Measurements from ENCODE around the gene CSF2RB. TPM values are rescaled to one million over a fixed set of nuclear protein-coding genes. Genes with fewer than 3 reads are reported as not detected.

The CSF2RB gene
- total and polyA plus RNA-seq, 11 donors, result 0.69 to 39.4 (median 2.3) TPM

DNA sequence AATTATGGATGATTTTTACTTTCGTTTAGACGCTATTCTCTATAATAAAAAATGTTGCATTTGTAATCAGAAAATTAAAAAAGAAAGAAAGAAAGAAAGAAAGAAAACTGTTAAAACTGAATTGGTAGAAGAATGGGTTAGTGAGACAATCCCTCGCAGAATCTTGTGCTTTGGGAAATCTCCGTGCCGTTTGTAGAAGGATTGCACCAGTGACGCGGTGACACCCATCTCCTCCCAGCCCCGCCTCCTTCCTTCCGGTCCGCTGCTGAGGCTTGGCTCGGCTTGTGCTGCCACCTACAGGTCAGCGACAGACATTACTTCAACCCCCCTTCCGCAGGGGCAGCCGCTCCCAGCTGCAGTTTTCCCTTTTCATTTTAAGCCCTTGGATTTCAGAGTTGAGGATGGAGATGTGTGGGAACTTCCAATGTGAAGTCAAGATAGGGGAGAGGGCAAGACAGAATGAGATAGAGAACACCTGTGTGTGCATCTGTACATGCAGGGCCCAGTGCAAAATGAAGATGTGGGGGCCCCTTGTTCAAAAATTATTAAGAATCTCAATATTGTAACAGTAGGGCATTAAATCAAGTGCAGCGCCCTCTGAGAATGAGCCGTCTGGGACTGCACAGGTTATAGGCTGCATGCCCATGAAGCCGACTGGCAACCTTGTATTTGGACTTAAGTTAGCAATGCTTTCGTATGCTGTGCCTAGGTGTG lies 64.7 kb downstream of the CSF2RB start:
- Histone ChIP-seq H3K36me3 (no peaks in the 10 kb centered on the region), H3K27ac (peak overlapping the region in 3 of 12 donors; percentile 22 to 28 (median 25)), H3K4me3 (peak overlapping the region in 11 of 12 donors; percentile 22 to 57 (median 48)), H3K4me1 (peaks cover 0 to 9% (median 3%) of the 10 kb centered on the region in 12 donors), H3K27me3 (peaks cover 0 to 12% (median 4%) of the 10 kb centered on the region in 9 donors), H3K9me3 (no peaks in the 10 kb centered on the region)
- TF ChIP-seq, protein P1, sequence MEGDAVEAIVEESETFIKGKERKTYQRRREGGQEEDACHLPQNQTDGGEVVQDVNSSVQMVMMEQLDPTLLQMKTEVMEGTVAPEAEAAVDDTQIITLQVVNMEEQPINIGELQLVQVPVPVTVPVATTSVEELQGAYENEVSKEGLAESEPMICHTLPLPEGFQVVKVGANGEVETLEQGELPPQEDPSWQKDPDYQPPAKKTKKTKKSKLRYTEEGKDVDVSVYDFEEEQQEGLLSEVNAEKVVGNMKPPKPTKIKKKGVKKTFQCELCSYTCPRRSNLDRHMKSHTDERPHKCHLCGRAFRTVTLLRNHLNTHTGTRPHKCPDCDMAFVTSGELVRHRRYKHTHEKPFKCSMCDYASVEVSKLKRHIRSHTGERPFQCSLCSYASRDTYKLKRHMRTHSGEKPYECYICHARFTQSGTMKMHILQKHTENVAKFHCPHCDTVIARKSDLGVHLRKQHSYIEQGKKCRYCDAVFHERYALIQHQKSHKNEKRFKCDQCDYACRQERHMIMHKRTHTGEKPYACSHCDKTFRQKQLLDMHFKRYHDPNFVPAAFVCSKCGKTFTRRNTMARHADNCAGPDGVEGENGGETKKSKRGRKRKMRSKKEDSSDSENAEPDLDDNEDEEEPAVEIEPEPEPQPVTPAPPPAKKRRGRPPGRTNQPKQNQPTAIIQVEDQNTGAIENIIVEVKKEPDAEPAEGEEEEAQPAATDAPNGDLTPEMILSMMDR (IDR thresholded peaks at IDR 0.05), result peak; percentile 91 to 96 (median 95)
- no peak for TF ChIP-seq POLR2A (IDR thresholded peaks at IDR 0.05)
- ATAC-seq (peak; percentile 95 to 98 (median 98)), DNase-seq (peak; percentile 90 to 94 (median 91))
- intact Hi-C loops (cut with DNase I), result loop anchor here (1.0 to 10.0 kb wide), 14 partner anchors 41 to 433 kb away; partner anchors contain the start of genes IFT27 (in 1 of the 10), MPST (in 1 of the 10) and TST (in 1 of the 10)
- WGBS, 4 donors, result 15 to 20% (median 16%) methylated on average over 18 of the region's 18 CpGs

DNA sequence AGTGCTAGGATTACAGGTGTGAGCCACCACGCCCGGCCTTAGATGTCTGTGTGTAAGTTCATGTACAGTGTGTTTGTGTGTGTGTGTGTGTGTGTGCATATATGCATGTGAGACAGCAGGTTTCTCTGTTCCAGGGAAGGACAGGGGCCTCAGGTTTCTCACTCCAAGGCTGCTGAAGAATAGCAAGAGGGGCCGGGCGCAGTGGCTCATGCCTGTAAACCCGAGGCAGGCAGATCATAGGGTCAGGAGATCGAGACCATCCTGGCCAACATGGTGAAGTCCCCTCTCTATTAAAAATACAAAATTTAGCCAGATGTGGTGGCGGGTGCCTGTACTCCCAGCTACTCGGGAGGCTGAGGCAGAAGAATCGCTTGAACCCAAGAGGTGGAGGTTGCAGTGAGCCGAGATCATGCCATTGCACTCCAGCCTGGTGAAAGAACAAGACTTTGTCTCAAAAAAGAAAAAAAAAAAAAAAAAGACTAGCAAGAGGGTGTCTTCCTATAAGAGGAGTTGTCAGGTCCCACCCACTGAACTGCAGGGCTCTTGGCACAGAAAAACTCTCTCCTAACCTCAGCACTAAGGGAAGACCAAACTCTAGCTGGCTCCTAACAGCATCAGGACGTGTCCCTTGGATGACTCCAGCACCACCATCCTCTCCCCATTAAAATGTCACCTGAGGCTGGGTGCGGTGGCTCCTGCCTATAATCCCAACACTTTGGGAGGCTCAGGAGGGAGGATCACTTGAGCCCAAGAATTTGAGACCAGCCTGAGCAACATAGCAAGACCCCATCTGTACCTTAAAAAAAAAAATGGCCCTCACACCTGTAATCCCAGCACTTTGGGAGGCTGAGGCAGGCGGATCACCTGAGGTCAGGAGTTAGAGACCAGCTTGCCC lies 65.8 kb downstream of the CSF2RB start:
- ATAC-seq (no peak), DNase-seq (no peak)
- 83 to 90% (median 89%) methylated on average over 13 of the region's 13 CpGs for WGBS, 4 donors
- TF ChIP-seq, protein P1 (IDR thresholded peaks at IDR 0.05), result no peak
- Histone ChIP-seq H3K27me3 (peaks cover 0 to 17% (median 4%) of the 10 kb centered on the region in 9 donors), H3K27ac (no peak overlapping the region), H3K36me3 (no peaks in the 10 kb centered on the region), H3K4me3 (no peak overlapping the region), H3K4me1 (peaks cover 0 to 9% (median 3%) of the 10 kb centered on the region in 12 donors), H3K9me3 (no peaks in the 10 kb centered on the region)
- intact Hi-C loops (cut with DNase I), result loop anchor here (2.0 to 10.0 kb wide), 11 partner anchors 40 to 434 kb away; partner anchors contain the start of genes IFT27 (in 1 of the 10), MPST (in 1 of the 10) and TST (in 1 of the 10)

- TF ChIP-seq POLR2A (IDR thresholded peaks at IDR 0.05), result no peak
- TF ChIP-seq, protein P1 (IDR thresholded peaks at IDR 0.05), result no peak
- Histone ChIP-seq H3K27ac (no peak overlapping the region), H3K4me1 (peaks cover 0 to 9% (median 3%) of the 10 kb centered on the region in 12 donors), H3K27me3 (peaks cover 0 to 21% (median 4%) of the 10 kb centered on the region in 9 donors), H3K4me3 (no peak overlapping the region), H3K36me3 (no peaks in the 10 kb centered on the region), H3K9me3 (peaks cover 0 to 13% (median 11%) of the 10 kb centered on the region in 12 donors)
- DNase-seq (no peak), ATAC-seq (no peak)
- 75 to 81% (median 78%) methylated on average over 16 of the region's 16 CpGs for WGBS, 4 donors
- intact Hi-C loops (cut with DNase I), result loop anchor here in 1 of 10 donors (5.0 kb wide), 1 partner anchor 124 kb away; no protein-coding TSS in a partner anchor
These were observed 67.9 kb downstream of the CSF2RB start for GRCh38 chr22:36981247-36981775.
